HEK293T (cell line): ENCODE measurements around the gene ARHGAP45.

Experiments used
- CTCF ChIA-PET: fragments of 350-600 bp; formaldehyde crosslinking; extraction: SDS; loops from one replicate; lab custom pipeline; 2021; ENCODE audit warnings: antibody characterized with exemption, inconsistent platforms; lab: Yijun Ruan, JAX
- POLR2A ChIA-PET: fragments of 350-600 bp; formaldehyde crosslinking; extraction: SDS; loops from one replicate; lab custom pipeline; 2020; ENCODE audit warnings: antibody characterized with exemption, inconsistent platforms; lab: Yijun Ruan, JAX
- DNase-seq: peaks from one replicate; pipeline ENCODE4 v3.0.0; 2012; ENCODE audit warnings: mixed read lengths; ENCODE audit errors: extremely low spot score
- ARNT ChIP-seq: fragments of 450-650 bp; IDR thresholded peaks from 2 replicates; pipeline ENCODE4 v1.6.1; 2017; ENCODE audit warnings: mild to moderate bottlenecking
- BHLHE40 ChIP-seq: fragments of 450-650 bp; IDR thresholded peaks from 2 replicates; pipeline ENCODE4 v1.6.1; 2016; ENCODE audit warnings: mild to moderate bottlenecking, moderate library complexity, borderline replicate concordance
- CTBP1 ChIP-seq: fragments of 450-650 bp; IDR thresholded peaks from 2 replicates; pipeline ENCODE4 v1.6.1; 2016; ENCODE audit warnings: borderline replicate concordance
- ELF4 ChIP-seq: fragments of 450-650 bp; IDR thresholded peaks from 2 replicates; pipeline ENCODE4 v1.6.1; 2017; ENCODE audit warnings: antibody characterized with exemption
- FOXA1 ChIP-seq: fragments of 450-650 bp; IDR thresholded peaks from 2 replicates; pipeline ENCODE4 v1.6.1; 2016; ENCODE audit warnings: mild to moderate bottlenecking
- FOXK2 ChIP-seq: fragments of 450-650 bp; IDR thresholded peaks from 2 replicates; pipeline ENCODE4 v1.6.1; 2016; ENCODE audit warnings: mild to moderate bottlenecking
- FOXM1 ChIP-seq: fragments of 450-650 bp; IDR thresholded peaks from 2 replicates; pipeline ENCODE4 v1.6.1; 2017; ENCODE audit warnings: mild to moderate bottlenecking, borderline replicate concordance
- HDGF ChIP-seq: fragments of 450-650 bp; IDR thresholded peaks from 2 replicates; pipeline ENCODE4 v1.6.1; 2017; ENCODE audit warnings: antibody characterized with exemption, borderline replicate concordance
- L3MBTL2 ChIP-seq: fragments of 450-650 bp; conservative IDR thresholded peaks from 2 replicates; pipeline ENCODE4 v1.6.1; 2016; ENCODE audit warnings: mild to moderate bottlenecking
- LEF1 ChIP-seq: fragments of 450-650 bp; IDR thresholded peaks from 2 replicates; pipeline ENCODE4 v1.6.1; 2017; ENCODE audit warnings: mild to moderate bottlenecking, borderline replicate concordance
- NFRKB ChIP-seq: fragments of 450-650 bp; IDR thresholded peaks from 2 replicates; pipeline ENCODE4 v1.6.1; 2016; ENCODE audit warnings: mild to moderate bottlenecking, moderate library complexity
- PKNOX1 ChIP-seq: fragments of 450-650 bp; IDR thresholded peaks from 2 replicates; pipeline ENCODE4 v1.6.1; 2016
- SP1 ChIP-seq: fragments of 450-650 bp; IDR thresholded peaks from 2 replicates; pipeline ENCODE4 v1.6.1; 2017
- SUZ12 ChIP-seq: fragments of 450-650 bp; IDR thresholded peaks from 2 replicates; pipeline ENCODE4 v1.6.1; 2016; ENCODE audit warnings: mild to moderate bottlenecking
- TARDBP ChIP-seq: fragments of 450-650 bp; IDR thresholded peaks from 2 replicates; pipeline ENCODE4 v1.6.1; 2016
- ZNF384 ChIP-seq: fragments of 450-650 bp; IDR thresholded peaks from 2 replicates; pipeline ENCODE4 v1.6.1; 2016

ARHGAP45 gene

GRCh38 chr19:1042689-1043511 lies 24.1 kb upstream of the ARHGAP45 start:
- no peak for TF ChIP-seq FOXM1
- TF ChIP-seq ZNF384 = no peak
- TF ChIP-seq BHLHE40 = no peak
- no peak for TF ChIP-seq TARDBP
- no peak for TF ChIP-seq ARNT
- no peak for TF ChIP-seq SUZ12
- no peak for TF ChIP-seq HDGF
- TF ChIP-seq L3MBTL2 = no peak
- POLR2A ChIA-PET = interaction anchor here (0.7 to 1.6 kb wide), 2 partner anchors 22 to 226 kb away, joined by 3 to 7 read pairs; partner anchors contain the start of gene RNU6-2
- no peak for DNase-seq
- CTCF ChIA-PET = no interaction called here

- CTCF ChIA-PET = no interaction called here
- peak; percentile 98 for DNase-seq
- TF ChIP-seq PKNOX1 (peak; percentile 96), SP1 (no peak), L3MBTL2 (no peak), LEF1 (no peak)
- POLR2A ChIA-PET = interaction anchor here (0.6 to 2.1 kb wide), 3 partner anchors 16 to 224 kb away, joined by 3 to 12 read pairs (median 3); partner anchors contain the start of genes CIRBP and RNU6-2
These were observed 21.7 kb upstream of the ARHGAP45 start for GRCh38 chr19:1045247-1045603.

GRCh38 chr19:1046117-1046626 lies 20.8 kb upstream of the ARHGAP45 start:
- no peak for DNase-seq
- POLR2A ChIA-PET = interaction anchor here (2.1 kb wide), 1 partner anchor 223 kb away, joined by 12 read pairs; the partner anchor contains the start of gene CIRBP
- CTCF ChIA-PET = no interaction called here
- TF ChIP-seq ZNF384 (no peak), FOXM1 (no peak), FOXA1 (no peak), FOXK2 (no peak), NFRKB (no peak), SP1 (no peak), BHLHE40 (no peak), HDGF (no peak), ARNT (no peak), SUZ12 (no peak), L3MBTL2 (no peak), CTBP1 (no peak), TARDBP (no peak), LEF1 (no peak), PKNOX1 (no peak), ELF4 (no peak)

DNA sequence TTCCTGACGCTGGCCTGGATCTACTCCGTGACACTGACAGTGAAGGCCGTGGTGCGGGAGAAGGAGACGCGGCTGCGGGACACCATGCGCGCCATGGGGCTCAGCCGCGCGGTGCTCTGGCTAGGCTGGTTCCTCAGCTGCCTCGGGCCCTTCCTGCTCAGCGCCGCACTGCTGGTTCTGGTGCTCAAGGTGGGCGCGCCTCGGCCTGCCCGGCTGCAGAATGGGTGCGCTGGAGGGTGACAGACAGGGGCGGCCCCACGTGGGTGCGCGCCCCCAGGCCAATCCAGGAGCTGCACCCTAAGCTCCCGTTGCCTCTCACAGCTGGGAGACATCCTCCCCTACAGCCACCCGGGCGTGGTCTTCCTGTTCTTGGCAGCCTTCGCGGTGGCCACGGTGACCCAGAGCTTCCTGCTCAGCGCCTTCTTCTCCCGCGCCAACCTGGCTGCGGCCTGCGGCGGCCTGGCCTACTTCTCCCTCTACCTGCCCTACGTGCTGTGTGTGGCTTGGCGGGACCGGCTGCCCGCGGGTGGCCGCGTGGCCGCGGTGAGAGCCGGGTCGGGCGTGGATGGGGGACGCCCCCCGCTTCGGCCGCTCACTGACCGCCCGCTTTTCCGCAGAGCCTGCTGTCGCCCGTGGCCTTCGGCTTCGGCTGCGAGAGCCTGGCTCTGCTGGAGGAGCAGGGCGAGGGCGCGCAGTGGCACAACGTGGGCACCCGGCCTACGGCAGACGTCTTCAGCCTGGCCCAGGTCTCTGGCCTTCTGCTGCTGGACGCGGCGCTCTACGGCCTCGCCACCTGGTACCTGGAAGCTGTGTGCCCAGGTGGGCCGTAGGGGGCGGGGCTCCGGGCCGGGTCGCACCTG lies 19.9 kb upstream of the ARHGAP45 start:
- ChIA-PET POLR2A (no interaction called here), CTCF (no interaction called here)
- DNase-seq = no peak
- TF ChIP-seq ZNF384 = no peak
- no peak for TF ChIP-seq FOXM1
- TF ChIP-seq L3MBTL2 = no peak
- TF ChIP-seq TARDBP = no peak
- no peak for TF ChIP-seq BHLHE40
- TF ChIP-seq FOXA1 = no peak
- no peak for TF ChIP-seq ARNT
- no peak for TF ChIP-seq PKNOX1
- TF ChIP-seq SP1 = no peak
- no peak for TF ChIP-seq LEF1
- no peak for TF ChIP-seq HDGF
- no peak for TF ChIP-seq ELF4
- TF ChIP-seq CTBP1 = no peak
- no peak for TF ChIP-seq SUZ12
- TF ChIP-seq FOXK2 = no peak
- TF ChIP-seq NFRKB = no peak

- POLR2A ChIA-PET = no interaction called here
These were observed 19.2 kb upstream of the ARHGAP45 start for GRCh38 chr19:1047696-1048147.

GRCh38 chr19:1049106-1049505 lies 17.9 kb upstream of the ARHGAP45 start:
- CTCF ChIA-PET = no interaction called here

More at GRCh38 chr19:1047696-1048147, 19.2 kb upstream of the ARHGAP45 start:
- DNase-seq = no peak
- CTCF ChIA-PET = no interaction called here
- TF ChIP-seq SUZ12 = no peak

More at GRCh38 chr19:1049106-1049505, 17.9 kb upstream of the ARHGAP45 start:
- no peak for TF ChIP-seq NFRKB
- TF ChIP-seq BHLHE40 = no peak
- no peak for TF ChIP-seq ELF4
- no peak for TF ChIP-seq FOXM1
- no peak for TF ChIP-seq TARDBP
- no peak for TF ChIP-seq ZNF384
- no peak for TF ChIP-seq HDGF
- no peak for TF ChIP-seq ARNT
- TF ChIP-seq SUZ12 = no peak
- no peak for TF ChIP-seq PKNOX1
- no peak for TF ChIP-seq CTBP1
- TF ChIP-seq SP1 = no peak
- no peak for TF ChIP-seq FOXA1
- POLR2A ChIA-PET = no interaction called here
- DNase-seq = no peak
